ENCODE measurements around the gene MTHFR. TPM values are rescaled to one million over a fixed set of nuclear protein-coding genes. Genes with fewer than 3 reads are reported as not detected.

MTHFR gene
- total RNA-seq, 3 donors from 2014 or later, result 36.6 to 43.2 (median 42.5) TPM

GRCh38 chr1:11767922-11768704 lies 37.7 kb downstream of the MTHFR start:
- Histone ChIP-seq H3K36me3 (ENCODE audit: low read depth) (no peaks in the 10 kb centered on the region), H3K4me1 (ENCODE audit: low read depth) (no peaks in the 10 kb centered on the region), H3K9me3 (no peaks in the 10 kb centered on the region), H3K4me3 (no peak overlapping the region)
- no peak for TF ChIP-seq CTCF (IDR thresholded peaks at IDR 0.05)
- intact Hi-C loops (cut with DNase I, micrococcal nuclease), result no loop called here
- ATAC-seq, result no peak
- no peak for DNase-seq

- intact Hi-C loops (cut with DNase I, micrococcal nuclease), result no loop called here
- Histone ChIP-seq H3K4me3 (no peak overlapping the region), H3K4me1 (ENCODE audit: low read depth) (no peaks in the 10 kb centered on the region), H3K36me3 (ENCODE audit: low read depth) (no peaks in the 10 kb centered on the region), H3K9me3 (no peaks in the 10 kb centered on the region)
- DNase-seq (no peak), ATAC-seq (no peak)
- no peak for TF ChIP-seq CTCF (IDR thresholded peaks at IDR 0.05)
Observed at GRCh38 chr1:11766429-11766776, 39.4 kb downstream of the MTHFR start.

- H3K4me1 ChIP-seq (ENCODE audit: low read depth), result no peaks in the 10 kb centered on the region
- intact Hi-C loops (cut with DNase I, micrococcal nuclease), result no loop called here
- H3K4me3 ChIP-seq, result no peak overlapping the region
- H3K36me3 ChIP-seq (ENCODE audit: low read depth), result no peaks in the 10 kb centered on the region
- no peaks in the 10 kb centered on the region for H3K9me3 ChIP-seq
- no peak for DNase-seq
- no peak for TF ChIP-seq CTCF (IDR thresholded peaks at IDR 0.05)
- ATAC-seq, result no peak
Observed at GRCh38 chr1:11765661-11766428, 39.9 kb downstream of the MTHFR start.

- no peak for ATAC-seq
- DNase-seq, result no peak
- no peaks in the 10 kb centered on the region for H3K9me3 ChIP-seq
- H3K36me3 ChIP-seq (ENCODE audit: low read depth), result no peaks in the 10 kb centered on the region
- intact Hi-C loops (cut with DNase I, micrococcal nuclease), result no loop called here
- H3K4me3 ChIP-seq, result no peak overlapping the region
- no peak for TF ChIP-seq CTCF (IDR thresholded peaks at IDR 0.05)
- H3K4me1 ChIP-seq (ENCODE audit: low read depth), result no peaks in the 10 kb centered on the region
Observed at GRCh38 chr1:11764519-11764918, 41.2 kb downstream of the MTHFR start.

GRCh38 chr1:11764115-11764514 lies 41.6 kb downstream of the MTHFR start:
- no peak overlapping the region for H3K4me3 ChIP-seq
- TF ChIP-seq CTCF (IDR thresholded peaks at IDR 0.05), result no peak
- ATAC-seq (no peak), DNase-seq (no peak)
- intact Hi-C loops (cut with DNase I, micrococcal nuclease), result no loop called here
- H3K9me3 ChIP-seq, result no peaks in the 10 kb centered on the region
- H3K36me3 ChIP-seq (ENCODE audit: low read depth), result no peaks in the 10 kb centered on the region
- no peaks in the 10 kb centered on the region for H3K4me1 ChIP-seq (ENCODE audit: low read depth)
